ENCODE measurements around the gene TTC9.

Gene TTC9

GRCh38 chr14:70680748-70681147, 39.0 kb downstream of the TTC9 start:
- Histone ChIP-seq H3K9ac (ENCODE audit: insufficient read length, low read depth) (no peak overlapping the region), H3K4me1 (ENCODE audit: insufficient read depth, insufficient read length) (no peaks in the 10 kb centered on the region), H3K36me3 (ENCODE audit: insufficient read depth, insufficient read length, low read length) (no peaks in the 10 kb centered on the region), H3K4me3 (ENCODE audit: insufficient read length, low read depth) (no peak overlapping the region), H3K9me3 (ENCODE audit: insufficient read depth, low read length) (no peaks in the 10 kb centered on the region), H3K27me3 (ENCODE audit: insufficient read depth, insufficient read length) (no peaks in the 10 kb centered on the region)
- TF ChIP-seq ZNF274 (IDR thresholded peaks at IDR 0.05; ENCODE audit: low read depth, low read length), result no peak
- DNase-seq (ENCODE audit: low read depth, low spot score), result no peak

- H3K9me3 ChIP-seq (ENCODE audit: insufficient read depth, low read length), result no peaks in the 10 kb centered on the region
- H3K4me3 ChIP-seq (ENCODE audit: insufficient read length, low read depth), result no peak overlapping the region
- no peak for DNase-seq (ENCODE audit: low read depth, low spot score)
- H3K27me3 ChIP-seq (ENCODE audit: insufficient read depth, insufficient read length), result no peaks in the 10 kb centered on the region
- H3K4me1 ChIP-seq (ENCODE audit: insufficient read depth, insufficient read length), result no peaks in the 10 kb centered on the region
- no peak overlapping the region for H3K9ac ChIP-seq (ENCODE audit: insufficient read length, low read depth)
- no peaks in the 10 kb centered on the region for H3K36me3 ChIP-seq (ENCODE audit: insufficient read depth, insufficient read length, low read length)
- TF ChIP-seq YY1 (IDR thresholded peaks at IDR 0.05; ENCODE audit: insufficient read depth, insufficient read length) (no peak), ZNF274 (IDR thresholded peaks at IDR 0.05; ENCODE audit: low read depth, low read length) (no peak), SUZ12 (IDR thresholded peaks at IDR 0.05; ENCODE audit: extremely low read depth, insufficient read depth, insufficient read length) (no peak)
These were observed 42.3 kb downstream of the TTC9 start for GRCh38 chr14:70683983-70684382.

- TF ChIP-seq SUZ12 (IDR thresholded peaks at IDR 0.05; ENCODE audit: extremely low read depth, insufficient read depth, insufficient read length), result no peak
- TF ChIP-seq ZNF274 (IDR thresholded peaks at IDR 0.05; ENCODE audit: low read depth, low read length), result no peak
- TF ChIP-seq YY1 (IDR thresholded peaks at IDR 0.05; ENCODE audit: insufficient read depth, insufficient read length), result no peak
- no peaks in the 10 kb centered on the region for H3K9me3 ChIP-seq (ENCODE audit: insufficient read depth, low read length)
- H3K36me3 ChIP-seq (ENCODE audit: insufficient read depth, insufficient read length, low read length), result no peaks in the 10 kb centered on the region
- no peak for DNase-seq (ENCODE audit: low read depth, low spot score)
- H3K4me1 ChIP-seq (ENCODE audit: insufficient read depth, insufficient read length), result no peaks in the 10 kb centered on the region
- no peaks in the 10 kb centered on the region for H3K27me3 ChIP-seq (ENCODE audit: insufficient read depth, insufficient read length)
- no peak overlapping the region for H3K4me3 ChIP-seq (ENCODE audit: insufficient read length, low read depth)
- no peak overlapping the region for H3K9ac ChIP-seq (ENCODE audit: insufficient read length, low read depth)
These were observed 43.9 kb downstream of the TTC9 start for GRCh38 chr14:70685474-70686197.

GRCh38 chr14:70692210-70692609, 50.5 kb downstream of the TTC9 start:
- H3K36me3 ChIP-seq (ENCODE audit: insufficient read depth, insufficient read length, low read length), result no peaks in the 10 kb centered on the region
- no peaks in the 10 kb centered on the region for H3K27me3 ChIP-seq (ENCODE audit: insufficient read depth, insufficient read length)
- H3K9ac ChIP-seq (ENCODE audit: insufficient read length, low read depth), result no peak overlapping the region
- H3K4me1 ChIP-seq (ENCODE audit: insufficient read depth, insufficient read length), result no peaks in the 10 kb centered on the region
- DNase-seq (ENCODE audit: low read depth, low spot score), result no peak
- H3K4me3 ChIP-seq (ENCODE audit: insufficient read length, low read depth), result no peak overlapping the region
- no peaks in the 10 kb centered on the region for H3K9me3 ChIP-seq (ENCODE audit: insufficient read depth, low read length)
- no peak for TF ChIP-seq ZNF274 (IDR thresholded peaks at IDR 0.05; ENCODE audit: low read depth, low read length)
- TF ChIP-seq SUZ12 (IDR thresholded peaks at IDR 0.05; ENCODE audit: extremely low read depth, insufficient read depth, insufficient read length), result no peak
- no peak for TF ChIP-seq YY1 (IDR thresholded peaks at IDR 0.05; ENCODE audit: insufficient read depth, insufficient read length)

GRCh38 chr14:70696026-70696425, 54.3 kb downstream of the TTC9 start:
- no peak for TF ChIP-seq SUZ12 (IDR thresholded peaks at IDR 0.05; ENCODE audit: extremely low read depth, insufficient read depth, insufficient read length)
- TF ChIP-seq YY1 (IDR thresholded peaks at IDR 0.05; ENCODE audit: insufficient read depth, insufficient read length), result no peak
- TF ChIP-seq ZNF274 (IDR thresholded peaks at IDR 0.05; ENCODE audit: low read depth, low read length), result no peak
- Histone ChIP-seq H3K9me3 (ENCODE audit: insufficient read depth, low read length) (no peaks in the 10 kb centered on the region), H3K4me3 (ENCODE audit: insufficient read length, low read depth) (no peak overlapping the region), H3K27me3 (ENCODE audit: insufficient read depth, insufficient read length) (no peaks in the 10 kb centered on the region), H3K9ac (ENCODE audit: insufficient read length, low read depth) (no peak overlapping the region), H3K4me1 (ENCODE audit: insufficient read depth, insufficient read length) (peaks cover 2% of the 10 kb centered on the region), H3K36me3 (ENCODE audit: insufficient read depth, insufficient read length, low read length) (no peaks in the 10 kb centered on the region)
- DNase-seq (ENCODE audit: low read depth, low spot score), result no peak

GRCh38 chr14:70697701-70698100, 56.0 kb downstream of the TTC9 start:
- H3K9me3 ChIP-seq (ENCODE audit: insufficient read depth, low read length), result no peaks in the 10 kb centered on the region
- no peak overlapping the region for H3K9ac ChIP-seq (ENCODE audit: insufficient read length, low read depth)
- TF ChIP-seq YY1 (IDR thresholded peaks at IDR 0.05; ENCODE audit: insufficient read depth, insufficient read length) (no peak), ZNF274 (IDR thresholded peaks at IDR 0.05; ENCODE audit: low read depth, low read length) (no peak), SUZ12 (IDR thresholded peaks at IDR 0.05; ENCODE audit: extremely low read depth, insufficient read depth, insufficient read length) (no peak)
- no peaks in the 10 kb centered on the region for H3K27me3 ChIP-seq (ENCODE audit: insufficient read depth, insufficient read length)
- no peaks in the 10 kb centered on the region for H3K36me3 ChIP-seq (ENCODE audit: insufficient read depth, insufficient read length, low read length)
- DNase-seq (ENCODE audit: low read depth, low spot score), result no peak
- peaks cover 2% of the 10 kb centered on the region for H3K4me1 ChIP-seq (ENCODE audit: insufficient read depth, insufficient read length)
- H3K4me3 ChIP-seq (ENCODE audit: insufficient read length, low read depth), result no peak overlapping the region

GRCh38 chr14:70698288-70698687, 56.6 kb downstream of the TTC9 start:
- H3K36me3 ChIP-seq (ENCODE audit: insufficient read depth, insufficient read length, low read length), result no peaks in the 10 kb centered on the region
- H3K27me3 ChIP-seq (ENCODE audit: insufficient read depth, insufficient read length), result no peaks in the 10 kb centered on the region
- no peaks in the 10 kb centered on the region for H3K9me3 ChIP-seq (ENCODE audit: insufficient read depth, low read length)
- H3K4me1 ChIP-seq (ENCODE audit: insufficient read depth, insufficient read length), result peaks cover 2% of the 10 kb centered on the region
- no peak for TF ChIP-seq SUZ12 (IDR thresholded peaks at IDR 0.05; ENCODE audit: extremely low read depth, insufficient read depth, insufficient read length)
- no peak for TF ChIP-seq YY1 (IDR thresholded peaks at IDR 0.05; ENCODE audit: insufficient read depth, insufficient read length)
- no peak for TF ChIP-seq ZNF274 (IDR thresholded peaks at IDR 0.05; ENCODE audit: low read depth, low read length)
- H3K9ac ChIP-seq (ENCODE audit: insufficient read length, low read depth), result no peak overlapping the region
- DNase-seq (ENCODE audit: low read depth, low spot score), result no peak
- H3K4me3 ChIP-seq (ENCODE audit: insufficient read length, low read depth), result no peak overlapping the region
